GM23338 (cell line): ENCODE results near the gene OR2M5. TPM values are rescaled to one million over a fixed set of nuclear protein-coding genes. Genes with fewer than 3 reads are reported as not detected.
A peak's percentile ranks its signal among the peaks of the same experiment; 100 is the strongest.

Experiments
- ATAC-seq: fragments of 200-7000 bp; cut with Tn5 transposase; 3 replicates; pipeline ENCODE4 v1.9.1; 2020
- DNase-seq: peaks from one replicate; pipeline ENCODE4 v3.0.0-alpha.2; 2015; ENCODE audit warnings: low spot score
- H2AFZ ChIP-seq: fragments of 200-600 bp; sonication (generic); 2 replicates; pipeline ENCODE4 v1.8.0; 2016; ENCODE audit warnings: antibody characterized with exemption, mild to moderate bottlenecking, moderate library complexity
- H3F3A ChIP-seq: fragments of 200-600 bp; sonication (generic); replicated peaks from 2 replicates; pipeline ENCODE4 v1.8.0; 2017; ENCODE audit warnings: antibody characterized with exemption, mixed run types, low read depth
- H3K27ac ChIP-seq: fragments of 200-600 bp; sonication (generic); 2 replicates; pipeline ENCODE4 v1.6.1; 2016; ENCODE audit warnings: low read depth
- H3K27me3 ChIP-seq: fragments of 200-600 bp; sonication (generic); 2 replicates; pipeline ENCODE4 v1.8.0; 2016; ENCODE audit warnings: mild to moderate bottlenecking, mixed run types, moderate library complexity; ENCODE audit not compliant: insufficient read depth
- H3K36me3 ChIP-seq: fragments of 200-600 bp; sonication (generic); 2 replicates; pipeline ENCODE4 v1.8.0; 2016; ENCODE audit warnings: mild to moderate bottlenecking; ENCODE audit not compliant: insufficient read depth
- H3K4me1 ChIP-seq: fragments of 200-600 bp; sonication (generic); 2 replicates; pipeline ENCODE4 v1.8.0; 2016; ENCODE audit warnings: mild to moderate bottlenecking, moderate library complexity; ENCODE audit not compliant: insufficient read depth
- H3K4me2 ChIP-seq: fragments of 200-600 bp; sonication (generic); 2 replicates; pipeline ENCODE4 v1.7.1; 2017; ENCODE audit warnings: mixed run types
- H3K4me3 ChIP-seq: fragments of 200-600 bp; sonication (generic); 2 replicates; pipeline ENCODE4 v1.6.1; 2016; ENCODE audit warnings: mixed run types
- H3K79me2 ChIP-seq: fragments of 200-600 bp; sonication (generic); replicated peaks from 2 replicates; pipeline ENCODE4 v1.8.0; 2017; ENCODE audit warnings: mild to moderate bottlenecking; ENCODE audit not compliant: insufficient read depth
- H3K9me2 ChIP-seq: fragments of 200-600 bp; sonication (generic); 2 replicates; pipeline ENCODE4 v1.8.0; 2017; ENCODE audit not compliant: insufficient read depth
- H4K20me1 ChIP-seq: fragments of 200-600 bp; sonication (generic); replicated peaks from 2 replicates; pipeline ENCODE4 v1.8.0; 2017; ENCODE audit warnings: mild to moderate bottlenecking; ENCODE audit not compliant: insufficient read depth
- H3K27ac Mint-ChIP-seq: 2 replicates; pipeline ENCODE4 v1.8.0; 2020; ENCODE audit warnings: inconsistent platforms, mild to moderate bottlenecking, moderate library complexity, mixed read lengths
- H3K27me3 Mint-ChIP-seq: 3 replicates; pipeline ENCODE4 v1.8.0; 2022; ENCODE audit warnings: low read depth, mild to moderate bottlenecking, moderate library complexity, mixed read lengths, inconsistent platforms; ENCODE audit not compliant: insufficient read depth, poor library complexity
- H3K36me3 Mint-ChIP-seq: 3 replicates; pipeline ENCODE4 v1.8.0; 2021; ENCODE audit warnings: low read depth, mild to moderate bottlenecking, inconsistent platforms, moderate library complexity, mixed read lengths
- H3K4me1 Mint-ChIP-seq: 3 replicates; pipeline ENCODE4 v1.8.0; 2020; ENCODE audit warnings: mild to moderate bottlenecking, inconsistent platforms, mixed read lengths
- H3K4me3 Mint-ChIP-seq: 3 replicates; pipeline ENCODE4 v1.8.0; 2021; ENCODE audit warnings: moderate library complexity, mild to moderate bottlenecking, inconsistent platforms, mixed read lengths
- H3K9me3 Mint-ChIP-seq: 3 replicates; pipeline ENCODE4 v1.8.0; 2020; ENCODE audit warnings: moderate library complexity, mild to moderate bottlenecking, inconsistent platforms, mixed read lengths
- EZH2 ChIP-seq: fragments of 200-600 bp; sonication (generic); IDR thresholded peaks from one replicate; pipeline ENCODE4 v1.8.0; 2017; ENCODE audit warnings: antibody characterized with exemption, mild to moderate bottlenecking, low read depth; ENCODE audit not compliant: unreplicated experiment
- EZH2phosphoT487 ChIP-seq: fragments of 200-600 bp; sonication (generic); IDR thresholded peaks from one replicate; pipeline ENCODE4 v1.8.1; 2018; ENCODE audit warnings: antibody characterized with exemption; ENCODE audit not compliant: unreplicated experiment
- JUNB ChIP-seq: IDR thresholded peaks from one replicate; pipeline ENCODE4 v1.6.1; 2016; ENCODE audit warnings: antibody characterized with exemption; ENCODE audit not compliant: unreplicated experiment
- NANOG ChIP-seq: IDR thresholded peaks from 2 replicates; pipeline ENCODE4 v1.6.1; 2016; ENCODE audit warnings: antibody characterized with exemption, borderline replicate concordance
- POLR2AphosphoS5 ChIP-seq: IDR thresholded peaks from 2 replicates; pipeline ENCODE4 v1.6.1; 2016; ENCODE audit warnings: antibody characterized with exemption, low read depth
- ZNF114 ChIP-seq: fragments of 250-450 bp; sonication (Bioruptor Pico); IDR thresholded peaks from 2 replicates; pipeline ENCODE4 v1.5.0; 2020; ENCODE audit warnings: mild to moderate bottlenecking, moderate library complexity
- ZNF331 ChIP-seq: fragments of 250-450 bp; sonication (Bioruptor Pico); IDR thresholded peaks from 2 replicates; pipeline ENCODE4 v1.5.0; 2020; ENCODE audit warnings: low read depth, mild to moderate bottlenecking, moderate library complexity
- ZNF462 ChIP-seq: fragments of 250-450 bp; sonication (Bioruptor Pico); IDR thresholded peaks from 2 replicates; pipeline ENCODE4 v1.5.0; 2020; ENCODE audit warnings: mild to moderate bottlenecking, moderate library complexity
- polyA plus RNA-seq: library from polyadenylated mRNA; unstranded; fragments of >200 nt; fragmentation: Nextera tagmentation; extraction: Ambion mirVana; gene quantifications from 2 replicates; pipeline ENCODE4 v1.2.1, GENCODE V29; 2016
- total RNA-seq: library from RNA; depleted of rRNA; stranded (reverse); fragments of >200 nt; shearing (Covaris generic); gene quantifications from 2 replicates; pipeline ENCODE4 v1.2.3, GENCODE V29; 2014

OR2M5 gene
- total and polyA plus RNA-seq, 2 experiments from 2014 or later: not detected

- DNase-seq (peak; percentile 49), ATAC-seq (no peak)
- Mint-ChIP-seq H3K4me1 (no peaks in the 10 kb centered on the region), H3K4me3 (no peak overlapping the region), H3K27me3 (no peaks in the 10 kb centered on the region), H3K9me3 (peaks cover 85% of the 10 kb centered on the region), H3K27ac (no peak overlapping the region), H3K36me3 (peaks cover 46% of the 10 kb centered on the region)
- no peaks in the 10 kb centered on the region for H3K79me2 ChIP-seq
- no peak overlapping the region for H2AFZ ChIP-seq
- no peak for TF ChIP-seq POLR2AphosphoS5
- TF ChIP-seq EZH2phosphoT487: no peak
- TF ChIP-seq ZNF462: no peak
- no peak for TF ChIP-seq ZNF331 (CRISPR knock-in tag)
- no peak for TF ChIP-seq ZNF114 (CRISPR knock-in tag)
- no peak for TF ChIP-seq JUNB
- TF ChIP-seq NANOG: no peak
- no peak for TF ChIP-seq EZH2
- H3K4me3 ChIP-seq: no peak overlapping the region
- H3K36me3 ChIP-seq: peaks cover 8% of the 10 kb centered on the region; the same call in 1 of the 2 replicates
- H3F3A ChIP-seq: no peaks in the 10 kb centered on the region
- no peak overlapping the region for H3K4me2 ChIP-seq
- no peaks in the 10 kb centered on the region for H3K9me2 ChIP-seq
- no peaks in the 10 kb centered on the region for H3K27me3 ChIP-seq
- no peaks in the 10 kb centered on the region for H3K4me1 ChIP-seq
- no peak overlapping the region for H3K27ac ChIP-seq
- no peaks in the 10 kb centered on the region for H4K20me1 ChIP-seq
Observed at GRCh38 chr1:248111157-248111556, 33.8 kb upstream of the OR2M5 start.

GRCh38 chr1:248114890-248115289, 30.1 kb upstream of the OR2M5 start:
- no peaks in the 10 kb centered on the region for H4K20me1 ChIP-seq
- Mint-ChIP-seq H3K4me1 (no peaks in the 10 kb centered on the region), H3K27ac (no peak overlapping the region), H3K27me3 (no peaks in the 10 kb centered on the region), H3K4me3 (no peak overlapping the region; the same call in 2 of the 3 replicates), H3K36me3 (peaks cover 31% of the 10 kb centered on the region), H3K9me3 (peaks cover 66% of the 10 kb centered on the region)
- H3K4me1 ChIP-seq: no peaks in the 10 kb centered on the region
- no peak overlapping the region for H3K4me2 ChIP-seq
- ATAC-seq (no peak), DNase-seq (no peak)
- H2AFZ ChIP-seq: no peak overlapping the region
- H3F3A ChIP-seq: no peaks in the 10 kb centered on the region
- H3K27ac ChIP-seq: no peak overlapping the region
- H3K9me2 ChIP-seq: no peaks in the 10 kb centered on the region
- no peaks in the 10 kb centered on the region for H3K79me2 ChIP-seq
- H3K27me3 ChIP-seq: no peaks in the 10 kb centered on the region
- peaks cover 4% of the 10 kb centered on the region; the same call in 1 of the 2 replicates for H3K36me3 ChIP-seq
- H3K4me3 ChIP-seq: no peak overlapping the region
- TF ChIP-seq ZNF331 (CRISPR knock-in tag) (no peak), NANOG (no peak), ZNF462 (no peak)
